Hepatocyte (in vitro differentiated cells): ENCODE results near the gene SLC12A1. TPM values are rescaled to one million over a fixed set of nuclear protein-coding genes. Genes with fewer than 3 reads are reported as not detected.
A peak's percentile ranks its signal among the peaks of the same experiment; 100 is the strongest.

Experiments used
- DNase-seq: peaks from one replicate; pipeline ENCODE4 v3.0.0-alpha.2; 2016; ENCODE audit warnings: low spot score
- H2AFZ ChIP-seq: fragments of 200-600 bp; sonication (generic); 2 replicates; pipeline ENCODE4 v1.6.0; 2016; ENCODE audit warnings: antibody characterized with exemption, mild to moderate bottlenecking
- H3K27ac ChIP-seq: fragments of 200-600 bp; sonication (generic); 2 replicates; pipeline ENCODE4 v1.5.1; 2016; ENCODE audit warnings: mild to moderate bottlenecking
- H3K27me3 ChIP-seq: fragments of 200-600 bp; sonication (generic); 2 replicates; pipeline ENCODE4 v1.6.1; 2016
- H3K36me3 ChIP-seq: fragments of 200-600 bp; sonication (generic); replicated peaks from 2 replicates; pipeline ENCODE4 v1.5.1; 2016; ENCODE audit warnings: low read depth; ENCODE audit not compliant: insufficient read depth
- H3K4me1 ChIP-seq: fragments of 200-600 bp; sonication (generic); 2 replicates; pipeline ENCODE4 v1.5.1; 2016; ENCODE audit warnings: mild to moderate bottlenecking, moderate library complexity; ENCODE audit not compliant: insufficient read depth
- H3K4me2 ChIP-seq: fragments of 200-600 bp; sonication (generic); 2 replicates; pipeline ENCODE4 v1.6.0; 2016
- H3K4me3 ChIP-seq: fragments of 200-600 bp; sonication (generic); 2 replicates; pipeline ENCODE4 v1.5.1; 2016; ENCODE audit warnings: mild to moderate bottlenecking
- H3K79me2 ChIP-seq: fragments of 200-600 bp; sonication (generic); 2 replicates; pipeline ENCODE4 v1.6.0; 2017; ENCODE audit warnings: mild to moderate bottlenecking
- H3K9me2 ChIP-seq: fragments of 200-600 bp; sonication (generic); replicated peaks from 2 replicates; pipeline ENCODE4 v1.6.0; 2017; ENCODE audit warnings: mild to moderate bottlenecking; ENCODE audit not compliant: insufficient read depth
- H3K9me3 ChIP-seq: fragments of 200-600 bp; sonication (generic); 2 replicates; pipeline ENCODE4 v1.5.1; 2016; ENCODE audit warnings: low read depth, mild to moderate bottlenecking
- H4K20me1 ChIP-seq: fragments of 200-600 bp; sonication (generic); 2 replicates; pipeline ENCODE4 v1.6.0; 2016; ENCODE audit warnings: mild to moderate bottlenecking; ENCODE audit not compliant: insufficient read depth, poor library complexity, severe bottlenecking
- CTCF ChIP-seq: fragments of 200-600 bp; sonication (generic); IDR thresholded peaks from 2 replicates; pipeline ENCODE4 v1.5.1; 2016; ENCODE audit warnings: antibody characterized with exemption, mild to moderate bottlenecking; ENCODE audit not compliant: poor library complexity
- EZH2 ChIP-seq: fragments of 200-600 bp; sonication (generic); IDR thresholded peaks from 2 replicates; pipeline ENCODE4 v1.6.1; 2016; ENCODE audit warnings: antibody characterized with exemption, mild to moderate bottlenecking, borderline replicate concordance
- EZH2phosphoT487 ChIP-seq: fragments of 200-600 bp; sonication (generic); IDR thresholded peaks from one replicate; pipeline ENCODE4 v1.6.1; 2018; ENCODE audit warnings: antibody characterized with exemption, mild to moderate bottlenecking, low read depth, moderate library complexity; ENCODE audit not compliant: unreplicated experiment, severe bottlenecking
- WGBS: methylation state at CpG from one replicate; pipeline ENCODE4 v1.1.6; 2016; ENCODE audit warnings: low lambda C conversion rate; ENCODE audit errors: missing lambda C conversion rate; 5-methylcytosine and 5-hydroxymethylcytosine counted together
- polyA plus RNA-seq: library from polyadenylated mRNA; unstranded; fragments of >200 nt; fragmentation: Nextera tagmentation; extraction: Ambion mirVana; gene quantifications from 2 replicates; pipeline ENCODE4 v1.2.1, GENCODE V29; 2016
- total RNA-seq: library from RNA; depleted of rRNA; stranded (reverse); fragments of >200 nt; gene quantifications from 2 replicates; pipeline ENCODE4 v1.2.3, GENCODE V29; 2014

Gene SLC12A1
- total and polyA plus RNA-seq, 2 experiments from 2014 or later: not detected

GRCh38 chr15:48330105-48330785 is 124.1 kb downstream of the SLC12A1 start:
- H2AFZ ChIP-seq: peak overlapping the region; percentile 99
- H3K4me2 ChIP-seq: peak overlapping the region; percentile 100
- peaks cover 6% of the 10 kb centered on the region for H4K20me1 ChIP-seq
- no peak for DNase-seq
- H3K27ac ChIP-seq: peak overlapping the region; percentile 95
- H3K9me3 ChIP-seq: no peaks in the 10 kb centered on the region
- no peaks in the 10 kb centered on the region for H3K36me3 ChIP-seq
- H3K79me2 ChIP-seq: peaks cover 10% of the 10 kb centered on the region
- H3K27me3 ChIP-seq: no peaks in the 10 kb centered on the region
- H3K9me2 ChIP-seq: no peaks in the 10 kb centered on the region
- peak overlapping the region; percentile 91 for H3K4me3 ChIP-seq
- peaks cover 8% of the 10 kb centered on the region for H3K4me1 ChIP-seq
- WGBS: 4% methylated on average over 11 of the region's 11 CpGs
- TF ChIP-seq CTCF (no peak), EZH2phosphoT487 (peak; percentile 99)

GRCh38 chr15:48330855-48331795 is 125.0 kb downstream of the SLC12A1 start, which contains the start of gene DUT:
TSS of gene DUT (plus strand) at chr15:48331429. CDS start at chr15:48331516, 87 bp downstream.
- 1% methylated on average over 85 of the region's 89 CpGs for WGBS
- H3K27ac ChIP-seq: peak within 1 kb of the TSS; percentile 95
- no peaks in the 10 kb centered on the region for H3K9me3 ChIP-seq
- TF ChIP-seq CTCF: peak; percentile 12
- TF ChIP-seq EZH2phosphoT487: no peak
- no peaks in the 10 kb centered on the region for H3K9me2 ChIP-seq
- no peaks in the 10 kb centered on the region for H3K27me3 ChIP-seq
- H4K20me1 ChIP-seq: peaks cover 6% of the 10 kb centered on the region
- peak within 1 kb of the TSS; percentile 100 for H3K4me2 ChIP-seq
- peaks cover 10% of the 10 kb centered on the region for H3K79me2 ChIP-seq
- DNase-seq: peak; percentile 89
- H3K36me3 ChIP-seq: no peaks in the 10 kb centered on the region
- H3K4me3 ChIP-seq: peak within 1 kb of the TSS; percentile 91
- H3K4me1 ChIP-seq: peaks cover 8% of the 10 kb centered on the region
- peak within 1 kb of the TSS; percentile 99 for H2AFZ ChIP-seq

- Histone ChIP-seq H3K27me3 (no peaks in the 10 kb centered on the region), H2AFZ (peak overlapping the region; percentile 99), H3K27ac (peak overlapping the region; percentile 95), H3K4me3 (peak overlapping the region; percentile 91), H3K79me2 (peaks cover 10% of the 10 kb centered on the region), H3K4me2 (peak overlapping the region; percentile 100), H3K4me1 (peaks cover 8% of the 10 kb centered on the region), H4K20me1 (peaks cover 6% of the 10 kb centered on the region), H3K9me3 (no peaks in the 10 kb centered on the region), H3K9me2 (no peaks in the 10 kb centered on the region), H3K36me3 (no peaks in the 10 kb centered on the region)
- WGBS: 3% methylated on average over 34 of the region's 64 CpGs
- TF ChIP-seq EZH2phosphoT487 (no peak), CTCF (no peak), EZH2 (no peak)
- peak; percentile 64 for DNase-seq
Observed at GRCh38 chr15:48331796-48332641, 125.9 kb downstream of the SLC12A1 start.
